ENCODE measurements around the gene ABHD17A. TPM values are rescaled to one million over a fixed set of nuclear protein-coding genes. Genes with fewer than 3 reads are reported as not detected.

ABHD17A gene
- total and polyA plus RNA-seq, 9 of the 15 experiments (the other 6 are each of a cell fraction or from before 2014, with no cell fraction given), result 0.04 to 135 (median 21.8) TPM; not detected in 1

DNA sequence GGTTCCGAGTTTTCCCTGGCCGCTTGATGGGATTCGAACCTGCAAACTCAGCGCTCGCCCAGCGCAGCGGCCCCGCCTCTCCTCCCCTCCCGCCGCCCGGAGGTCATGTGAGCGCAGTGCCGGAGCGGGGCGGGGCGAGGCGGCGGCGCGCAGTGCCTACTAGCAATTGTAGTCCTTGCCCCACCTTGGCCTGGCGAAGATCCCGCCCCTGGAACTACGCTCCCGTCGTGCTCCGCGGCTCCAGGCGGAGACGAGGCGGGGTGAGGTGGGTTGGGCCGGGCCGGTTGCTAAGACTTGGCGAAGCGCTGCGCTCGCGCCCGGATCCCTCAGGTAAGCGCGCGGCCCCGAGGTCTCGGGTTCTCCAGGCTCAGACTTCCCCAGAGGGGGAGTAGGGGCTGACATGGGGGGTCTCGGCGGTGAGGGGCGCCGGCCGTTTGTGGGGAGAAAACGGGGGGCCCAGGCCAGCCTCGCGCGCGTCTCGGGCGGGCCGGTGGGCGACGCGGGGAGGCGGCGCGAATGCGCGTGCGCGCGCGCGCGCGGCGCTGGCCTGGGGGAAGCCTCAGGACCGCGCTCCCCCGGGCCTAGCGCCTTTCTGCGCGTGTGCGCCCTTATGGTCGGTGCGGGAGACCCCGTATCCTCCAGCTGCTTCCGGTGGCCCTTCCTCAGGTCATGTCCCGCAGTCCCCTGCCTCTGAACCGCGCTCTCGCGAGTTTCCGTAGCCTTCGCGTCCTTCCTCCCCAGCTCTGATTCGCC, 20.0 kb upstream of the ABHD17A start, which contains the start of the genes ADAT3 and SCAMP4 (continued):
- TF ChIP-seq, protein P1, sequence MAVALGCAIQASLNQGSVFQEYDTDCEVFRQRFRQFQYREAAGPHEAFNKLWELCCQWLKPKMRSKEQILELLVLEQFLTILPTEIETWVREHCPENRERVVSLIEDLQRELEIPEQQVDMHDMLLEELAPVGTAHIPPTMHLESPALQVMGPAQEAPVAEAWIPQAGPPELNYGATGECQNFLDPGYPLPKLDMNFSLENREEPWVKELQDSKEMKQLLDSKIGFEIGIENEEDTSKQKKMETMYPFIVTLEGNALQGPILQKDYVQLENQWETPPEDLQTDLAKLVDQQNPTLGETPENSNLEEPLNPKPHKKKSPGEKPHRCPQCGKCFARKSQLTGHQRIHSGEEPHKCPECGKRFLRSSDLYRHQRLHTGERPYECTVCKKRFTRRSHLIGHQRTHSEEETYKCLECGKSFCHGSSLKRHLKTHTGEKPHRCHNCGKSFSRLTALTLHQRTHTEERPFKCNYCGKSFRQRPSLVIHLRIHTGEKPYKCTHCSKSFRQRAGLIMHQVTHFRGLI (CRISPR knock-in tag; IDR thresholded peaks at IDR 0.05), result no peak
- TF ChIP-seq XRCC3 (IDR thresholded peaks at IDR 0.05) (no peak), MAFF (IDR thresholded peaks at IDR 0.05; ENCODE audit: low read length) (no peak), U2AF1 (optimal IDR thresholded peaks at IDR 0.05; ENCODE audit: low read depth, low read length) (no peak), ZNF561 (CRISPR knock-in tag; conservative IDR thresholded peaks at IDR 0.05) (no peak), SIX5 (IDR thresholded peaks at IDR 0.05; ENCODE audit: borderline replicate concordance in 1 of 2, insufficient read depth in 1 of 2, low read depth in 1 of 2, low read length in 2 of 2) (peak; percentile 85 to 89), ZNF785 (CRISPR knock-in tag; IDR thresholded peaks at IDR 0.05) (no peak), RCOR1 (IDR thresholded peaks at IDR 0.05; ENCODE audit: borderline replicate concordance in 1 of 2, low read depth in 2 of 2, low read length in 2 of 2) (peak in 1 of 2 experiments; percentile 59; a peak in 2 of 4 replicates), ZNF717 (CRISPR knock-in tag; IDR thresholded peaks at IDR 0.05) (no peak), KLF13 (tag; IDR thresholded peaks at IDR 0.05; ENCODE audit: borderline replicate concordance, low read depth) (peak; percentile 87)

Data from K562 (cell line).